Measurements from ENCODE around the gene ACP6. TPM values are rescaled to one million over a fixed set of nuclear protein-coding genes. Genes with fewer than 3 reads are reported as not detected.

The ACP6 gene
- total and polyA plus RNA-seq, 2 donors (not counting 3 experiments of a cell fraction or from before 2014, with no cell fraction given): 7.1 to 9.4 TPM

- Histone ChIP-seq H3K9ac (replicated peaks; ENCODE audit: extremely low read depth, insufficient read depth, low read length) (no peak overlapping the region), H3K9me1 (replicated peaks; ENCODE audit: control insufficient read depth, extremely low read depth, insufficient read depth, low read length) (no peaks in the 10 kb centered on the region), H3K4me2 (ENCODE audit: insufficient read depth, low read length) (peak overlapping the region; percentile 48), H3K79me2 (ENCODE audit: control insufficient read depth, insufficient read depth, low read length) (no peaks in the 10 kb centered on the region), H3K4me3 (replicated peaks in 1 of 3; ENCODE audit: insufficient read depth in 1 of 3, low read depth in 1 of 3, low read length in 3 of 3) (no peak overlapping the region), H4K20me1 (replicated peaks; ENCODE audit: control insufficient read depth, extremely low read depth, insufficient read depth, low read length) (no peaks in the 10 kb centered on the region), H3K4me1 (ENCODE audit: control insufficient read depth, extremely low read depth, insufficient read depth, low read length) (peaks cover 6% of the 10 kb centered on the region), H3K27ac (ENCODE audit: insufficient read depth, low read depth, low read length) (no peak overlapping the region), H3K36me3 (ENCODE audit: control insufficient read depth in 2 of 2, extremely low read depth in 1 of 2, insufficient read depth in 2 of 2, low read length in 2 of 2) (peaks cover under 1 to 6% of the 10 kb centered on the region in 2 experiments), H3K9me3 (replicated peaks; ENCODE audit: control insufficient read depth, insufficient read depth, low read length) (no peaks in the 10 kb centered on the region), H2AFZ (ENCODE audit: low read depth, low read length) (no peak overlapping the region), H3K27me3 (ENCODE audit: control insufficient read depth in 2 of 2, insufficient read depth in 2 of 2, low read length in 2 of 2) (no peaks in the 10 kb centered on the region)
- intact Hi-C loops (cut with micrococcal nuclease): no loop called here
- POLR2A ChIA-PET: no interaction called here
- CTCF ChIA-PET: interaction anchor here (0.8 to 3.6 kb wide), 8 partner anchors 15 to 267 kb away, joined by 3 to 44 read pairs (median 3); partner anchors contain the start of gene ACP6
- TF ChIP-seq EZH2 (IDR thresholded peaks at IDR 0.05; ENCODE audit: borderline replicate concordance, low read depth, low read length, severe bottlenecking): no peak
- TF ChIP-seq FOS (IDR thresholded peaks at IDR 0.05; ENCODE audit: borderline replicate concordance, insufficient read depth, low read length): no peak
- no peak for TF ChIP-seq POLR2AphosphoS5 (IDR thresholded peaks at IDR 0.05; ENCODE audit: insufficient read depth, low read depth, low read length)
- no peak for TF ChIP-seq POLR2A (IDR thresholded peaks at IDR 0.05; ENCODE audit: low read depth, low read length)
- no peak for TF ChIP-seq GATA2 (IDR thresholded peaks at IDR 0.05; ENCODE audit: insufficient read depth, insufficient read length, low read depth, low read length)
- TF ChIP-seq JUN (IDR thresholded peaks at IDR 0.05; ENCODE audit: borderline replicate concordance, insufficient read depth, insufficient read length, low read depth): no peak
- TF ChIP-seq MYC (IDR thresholded peaks at IDR 0.05; ENCODE audit: low read depth, low read length): no peak
- TF ChIP-seq MAX (IDR thresholded peaks at IDR 0.05; ENCODE audit: insufficient read depth, insufficient read length): no peak
- TF ChIP-seq, protein P1, sequence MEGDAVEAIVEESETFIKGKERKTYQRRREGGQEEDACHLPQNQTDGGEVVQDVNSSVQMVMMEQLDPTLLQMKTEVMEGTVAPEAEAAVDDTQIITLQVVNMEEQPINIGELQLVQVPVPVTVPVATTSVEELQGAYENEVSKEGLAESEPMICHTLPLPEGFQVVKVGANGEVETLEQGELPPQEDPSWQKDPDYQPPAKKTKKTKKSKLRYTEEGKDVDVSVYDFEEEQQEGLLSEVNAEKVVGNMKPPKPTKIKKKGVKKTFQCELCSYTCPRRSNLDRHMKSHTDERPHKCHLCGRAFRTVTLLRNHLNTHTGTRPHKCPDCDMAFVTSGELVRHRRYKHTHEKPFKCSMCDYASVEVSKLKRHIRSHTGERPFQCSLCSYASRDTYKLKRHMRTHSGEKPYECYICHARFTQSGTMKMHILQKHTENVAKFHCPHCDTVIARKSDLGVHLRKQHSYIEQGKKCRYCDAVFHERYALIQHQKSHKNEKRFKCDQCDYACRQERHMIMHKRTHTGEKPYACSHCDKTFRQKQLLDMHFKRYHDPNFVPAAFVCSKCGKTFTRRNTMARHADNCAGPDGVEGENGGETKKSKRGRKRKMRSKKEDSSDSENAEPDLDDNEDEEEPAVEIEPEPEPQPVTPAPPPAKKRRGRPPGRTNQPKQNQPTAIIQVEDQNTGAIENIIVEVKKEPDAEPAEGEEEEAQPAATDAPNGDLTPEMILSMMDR (IDR thresholded peaks at IDR 0.05; ENCODE audit: extremely low read depth in 1 of 2, insufficient read depth in 1 of 2, low read depth in 1 of 2, low read length in 2 of 2): no peak
- dilution Hi-C loops (cut with MboI; ENCODE audit: extremely low pct_ligation_motif_present, low sequenced_read_pairs): no loop called here
- DNase-seq (ENCODE audit: low read depth, low spot score) (peak; percentile 35), FAIRE-seq (no peak)
- BruUV-seq (replicated peaks): no TSS peak
Measured at GRCh38 chr1:147625362-147625995, 44.8 kb downstream of the ACP6 start.
